ENCODE data around the gene SPATA25.

The SPATA25 gene

GRCh38 chr20:45866454-45866853 is 21.0 kb downstream of the SPATA25 start:
- no peak for DNase-seq (ENCODE audit: low read depth)

GRCh38 chr20:45863543-45864470 is 23.6 kb downstream of the SPATA25 start:
- no peak for DNase-seq (ENCODE audit: low read depth)

- DNase-seq (ENCODE audit: low read depth) = no peak
These were observed 26.0 kb downstream of the SPATA25 start for GRCh38 chr20:45861221-45862075.

- no peak for DNase-seq (ENCODE audit: low read depth)
These were observed 26.7 kb downstream of the SPATA25 start for GRCh38 chr20:45860560-45861220.

- no peak for DNase-seq (ENCODE audit: low read depth)
These were observed 27.5 kb downstream of the SPATA25 start for GRCh38 chr20:45859916-45860315.

- no peak for DNase-seq (ENCODE audit: low read depth)
These were observed 29.6 kb downstream of the SPATA25 start for GRCh38 chr20:45857882-45858216.

GRCh38 chr20:45857114-45857881 is 30.1 kb downstream of the SPATA25 start, which contains the start of the genes ACOT8 and ZSWIM3:
ACOT8 (minus strand) TSS chr20:45857392; CDS start chr20:45857315, 77 bp downstream.
ZSWIM3 (plus strand) TSS chr20:45857614; CDS start chr20:45857826, 212 bp downstream.
- peak; percentile 91 for DNase-seq (ENCODE audit: low read depth)

- DNase-seq (ENCODE audit: low read depth) = no peak
These were observed 33.9 kb downstream of the SPATA25 start for GRCh38 chr20:45853484-45853883.

- no peak for DNase-seq (ENCODE audit: low read depth)
These were observed 35.1 kb downstream of the SPATA25 start for GRCh38 chr20:45852326-45852725.

GRCh38 chr20:45851501-45851900 is 35.9 kb downstream of the SPATA25 start:
- DNase-seq (ENCODE audit: low read depth) = no peak

GRCh38 chr20:45850926-45851325 is 36.5 kb downstream of the SPATA25 start:
- DNase-seq (ENCODE audit: low read depth) = no peak

- no peak for DNase-seq (ENCODE audit: low read depth)
These were observed 37.2 kb downstream of the SPATA25 start for GRCh38 chr20:45850238-45850637.

GRCh38 chr20:45848969-45849582 is 38.3 kb downstream of the SPATA25 start:
- no peak for DNase-seq (ENCODE audit: low read depth)

- no peak for DNase-seq (ENCODE audit: low read depth)
These were observed 39.0 kb downstream of the SPATA25 start for GRCh38 chr20:45848421-45848820.

GRCh38 chr20:45845452-45845851 is 42.0 kb downstream of the SPATA25 start:
- no peak for DNase-seq (ENCODE audit: low read depth)

- DNase-seq (ENCODE audit: low read depth) = no peak
These were observed 43.9 kb downstream of the SPATA25 start for GRCh38 chr20:45843506-45843905.

- DNase-seq (ENCODE audit: low read depth) = no peak
These were observed 45.1 kb downstream of the SPATA25 start for GRCh38 chr20:45842169-45842812.

- DNase-seq (ENCODE audit: low read depth) = no peak
These were observed 45.9 kb downstream of the SPATA25 start for GRCh38 chr20:45841407-45842129.

GRCh38 chr20:45840700-45841198 is 46.7 kb downstream of the SPATA25 start:
- no peak for DNase-seq (ENCODE audit: low read depth)

Measured in T follicular helper cell (primary cell).